LNCaP clone FGC (cell line): ENCODE data around the gene SEMA4D.

ENCODE experiments used
- DNase-seq: peaks from one replicate; pipeline ENCODE4 v3.0.0-alpha.2; 2011; ENCODE audit warnings: low read depth
- H3K4me3 ChIP-seq: 2 replicates; pipeline ENCODE4 v1.5.1; 2011; ENCODE audit warnings: mild to moderate bottlenecking, low read depth, low read length, control low read depth
- TF ChIP-seq, protein P1 (sequence below): IDR thresholded peaks from 2 replicates; pipeline ENCODE4 v1.5.1; 2012; ENCODE audit warnings: mild to moderate bottlenecking; ENCODE audit not compliant: control insufficient read depth, insufficient read depth; ENCODE audit errors: extremely low read depth

SEMA4D gene

DNA sequence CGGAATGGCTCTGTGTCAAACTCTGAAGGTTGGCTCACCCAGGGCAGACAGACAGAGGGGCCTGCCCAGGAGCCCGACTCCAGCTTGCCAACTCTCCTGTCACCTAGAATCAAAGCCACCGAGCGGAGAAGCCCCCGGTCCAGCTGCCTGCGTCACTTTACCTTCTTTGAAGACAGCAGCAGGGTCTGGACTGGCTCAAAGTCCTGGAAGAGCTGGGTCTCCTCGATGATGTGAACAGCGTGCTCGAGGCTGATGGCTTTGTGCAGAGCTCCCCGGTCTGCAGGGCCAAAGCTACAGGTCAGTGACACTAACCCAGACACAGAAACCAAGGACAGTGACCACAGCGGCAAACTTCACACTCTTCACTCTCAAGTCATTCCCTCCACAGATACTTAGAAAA lies 111.7 kb downstream of the SEMA4D start:
- no peak for DNase-seq
- H3K4me3 ChIP-seq: no peak overlapping the region
- TF ChIP-seq, protein P1, sequence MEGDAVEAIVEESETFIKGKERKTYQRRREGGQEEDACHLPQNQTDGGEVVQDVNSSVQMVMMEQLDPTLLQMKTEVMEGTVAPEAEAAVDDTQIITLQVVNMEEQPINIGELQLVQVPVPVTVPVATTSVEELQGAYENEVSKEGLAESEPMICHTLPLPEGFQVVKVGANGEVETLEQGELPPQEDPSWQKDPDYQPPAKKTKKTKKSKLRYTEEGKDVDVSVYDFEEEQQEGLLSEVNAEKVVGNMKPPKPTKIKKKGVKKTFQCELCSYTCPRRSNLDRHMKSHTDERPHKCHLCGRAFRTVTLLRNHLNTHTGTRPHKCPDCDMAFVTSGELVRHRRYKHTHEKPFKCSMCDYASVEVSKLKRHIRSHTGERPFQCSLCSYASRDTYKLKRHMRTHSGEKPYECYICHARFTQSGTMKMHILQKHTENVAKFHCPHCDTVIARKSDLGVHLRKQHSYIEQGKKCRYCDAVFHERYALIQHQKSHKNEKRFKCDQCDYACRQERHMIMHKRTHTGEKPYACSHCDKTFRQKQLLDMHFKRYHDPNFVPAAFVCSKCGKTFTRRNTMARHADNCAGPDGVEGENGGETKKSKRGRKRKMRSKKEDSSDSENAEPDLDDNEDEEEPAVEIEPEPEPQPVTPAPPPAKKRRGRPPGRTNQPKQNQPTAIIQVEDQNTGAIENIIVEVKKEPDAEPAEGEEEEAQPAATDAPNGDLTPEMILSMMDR: no peak

DNA sequence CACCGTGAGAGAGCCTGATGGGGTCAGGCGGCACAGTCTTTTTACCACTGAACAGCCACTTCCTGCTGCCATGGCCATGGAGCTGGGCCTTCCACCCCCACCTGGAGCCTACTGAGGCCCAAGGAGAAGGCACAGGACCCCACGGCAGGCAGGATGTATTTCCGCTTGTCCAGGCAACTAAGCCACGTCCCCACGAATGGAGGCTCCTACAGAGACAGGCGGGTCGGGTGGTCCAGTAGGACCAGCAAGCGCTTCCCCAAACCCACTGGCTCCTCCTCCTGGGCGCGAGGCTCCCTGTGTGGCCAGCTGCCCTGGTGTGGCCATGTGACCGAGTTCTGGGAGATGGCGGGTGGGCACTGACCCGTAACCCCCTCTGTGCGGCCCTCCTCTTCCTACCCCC lies 113.1 kb downstream of the SEMA4D start:
- no peak overlapping the region for H3K4me3 ChIP-seq
- DNase-seq: no peak
- TF ChIP-seq, protein P1: no peak

DNA sequence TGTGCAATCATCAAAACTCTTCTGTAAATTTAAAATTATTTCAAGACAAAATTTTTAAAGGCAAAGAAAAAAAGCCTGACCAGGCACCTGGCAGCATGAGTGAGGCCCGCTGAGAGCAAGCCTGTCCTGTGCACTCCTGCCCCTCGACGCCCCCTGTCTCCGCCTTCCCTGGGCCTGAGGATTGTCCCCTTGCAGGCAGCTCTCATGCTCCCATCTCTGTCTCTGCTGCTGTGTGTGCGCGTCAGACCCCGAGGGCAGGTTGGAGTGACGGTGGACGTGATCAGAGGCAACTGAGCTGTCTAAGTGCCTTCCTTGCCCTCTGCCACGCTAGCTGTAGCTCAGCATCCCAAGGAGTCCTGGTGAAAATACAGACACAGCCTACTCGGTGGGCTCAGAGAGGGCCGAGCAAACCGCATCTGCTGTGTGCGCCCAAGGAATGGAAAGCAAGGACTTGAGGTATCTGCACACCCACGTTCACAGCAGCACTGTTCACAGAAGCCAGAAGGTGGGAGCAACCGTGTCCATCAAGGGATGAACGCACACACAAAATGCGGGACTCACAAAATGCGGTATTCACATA lies 114.1 kb downstream of the SEMA4D start:
- TF ChIP-seq, protein P1: no peak
- no peak for DNase-seq
- H3K4me3 ChIP-seq: no peak overlapping the region

DNA sequence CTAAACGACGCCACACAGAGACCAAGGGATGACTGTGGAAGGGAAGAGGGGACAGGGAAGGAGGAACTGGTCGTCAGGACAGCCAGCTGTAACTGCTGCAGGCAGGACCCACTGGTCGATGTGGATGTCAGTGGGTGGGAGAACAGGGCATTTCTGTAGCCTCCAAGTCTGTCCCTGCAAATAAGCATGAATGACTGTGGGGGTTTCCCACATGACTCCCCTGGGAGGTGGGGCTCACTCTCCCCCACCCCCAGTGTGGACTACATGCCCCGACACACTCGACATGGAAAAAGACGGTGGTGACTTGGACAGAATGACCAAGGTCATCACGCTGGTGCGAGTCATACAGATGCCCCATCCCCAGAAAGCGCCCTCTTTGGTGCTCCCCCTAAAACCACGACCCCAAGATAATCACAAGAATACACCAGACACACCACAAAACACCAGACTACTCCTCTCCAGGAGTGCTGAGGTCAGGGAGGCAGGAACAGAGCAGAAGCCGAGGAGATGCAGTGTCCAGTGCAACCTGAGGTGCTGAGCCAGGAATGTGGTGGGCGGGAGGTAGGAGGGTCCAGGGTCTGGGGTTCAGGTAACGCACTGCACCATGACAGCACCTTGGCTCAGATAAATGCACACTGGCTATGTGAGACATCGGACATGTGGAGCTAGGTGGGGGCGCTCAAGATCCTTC lies 114.7 kb downstream of the SEMA4D start:
- TF ChIP-seq, protein P1: no peak

DNA sequence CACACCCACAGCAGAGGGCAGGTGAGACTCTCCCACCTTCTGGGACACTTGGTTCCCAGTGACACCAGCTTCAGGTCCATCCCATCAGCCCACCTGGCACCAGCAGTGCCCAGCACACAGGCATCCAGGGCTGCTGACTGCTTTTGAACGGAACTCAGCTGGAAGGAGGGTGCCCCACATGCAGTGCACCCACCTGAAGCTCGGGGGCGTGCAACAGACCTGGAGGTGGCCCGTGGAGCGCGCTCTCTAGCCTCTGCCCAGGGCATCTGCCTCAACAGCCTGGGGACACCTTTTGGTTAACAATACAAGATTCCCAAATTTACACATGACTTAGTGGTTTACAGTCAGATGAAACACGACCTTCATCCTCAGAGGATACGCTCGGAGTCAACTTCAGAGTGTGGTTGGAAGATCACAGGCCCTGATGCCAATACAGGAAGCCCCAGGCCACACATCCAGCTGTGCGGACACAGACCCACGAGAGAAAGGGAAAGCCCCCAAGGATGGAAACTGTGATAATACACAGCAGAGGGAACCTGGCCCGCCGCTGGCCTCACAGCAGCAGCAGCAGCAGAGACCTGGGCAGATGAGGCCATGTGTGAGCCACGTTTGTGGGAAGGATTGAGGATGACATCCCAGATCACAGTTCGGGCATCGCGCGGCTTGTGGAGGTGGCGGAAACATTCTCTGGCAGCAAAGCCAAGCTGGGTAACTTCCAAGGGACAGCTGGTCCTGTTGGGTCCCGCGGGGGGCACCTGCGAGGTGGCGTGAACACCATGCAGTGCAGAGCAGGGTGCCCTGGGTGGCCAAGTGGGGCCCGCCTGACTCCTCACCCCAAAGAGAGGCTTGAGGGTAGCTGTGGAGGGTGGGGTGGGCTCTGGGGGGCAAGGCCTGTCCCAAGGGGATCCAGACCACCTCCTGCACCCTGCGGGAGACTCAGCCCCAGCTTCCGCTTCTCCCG lies 115.6 kb downstream of the SEMA4D start:
- TF ChIP-seq, protein P1: no peak
- DNase-seq: no peak
- no peak overlapping the region for H3K4me3 ChIP-seq

More for the DNA sequence above, 114.7 kb downstream of the SEMA4D start:
- no peak for DNase-seq
- no peak overlapping the region for H3K4me3 ChIP-seq

DNA sequence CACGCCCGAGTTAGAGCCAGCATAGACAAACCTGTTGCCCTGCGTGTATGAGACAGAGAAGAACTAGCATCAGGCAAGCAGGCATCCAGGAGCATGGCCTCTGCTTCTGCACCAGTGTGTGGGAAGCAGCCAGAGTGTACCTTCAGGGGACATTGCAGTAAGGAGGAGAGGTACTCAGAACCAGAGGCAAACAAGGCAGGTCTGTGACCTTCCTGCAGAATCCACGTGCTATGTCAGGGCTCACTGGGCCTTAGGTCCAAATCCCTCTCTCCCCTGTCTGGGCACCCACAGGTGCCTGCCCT lies 116.7 kb downstream of the SEMA4D start:
- H3K4me3 ChIP-seq: no peak overlapping the region
- no peak for DNase-seq
- TF ChIP-seq, protein P1: no peak
